GM12872 (cell line): ENCODE data around the gene ADORA1.

Experiments used
- CTCF ChIP-seq: IDR thresholded peaks from 3 replicates; pipeline ENCODE4 v1.5.1; 2011; ENCODE audit warnings: low read depth, mild to moderate bottlenecking, low read length, moderate library complexity; ENCODE audit not compliant: insufficient read depth

ADORA1 gene

GRCh38 chr1:203140743-203141520 is 13.4 kb downstream of the ADORA1 start:
- TF ChIP-seq CTCF, result no peak

- TF ChIP-seq CTCF, result no peak
Measured at GRCh38 chr1:203142124-203142523, 14.6 kb downstream of the ADORA1 start.

- no peak for TF ChIP-seq CTCF
Measured at GRCh38 chr1:203142684-203143408, 15.3 kb downstream of the ADORA1 start.

GRCh38 chr1:203143641-203144040 is 16.1 kb downstream of the ADORA1 start:
- TF ChIP-seq CTCF, result no peak

- no peak for TF ChIP-seq CTCF
Measured at GRCh38 chr1:203144661-203145060, 17.1 kb downstream of the ADORA1 start.

GRCh38 chr1:203145321-203146041 is 18.0 kb downstream of the ADORA1 start:
- TF ChIP-seq CTCF, result no peak

GRCh38 chr1:203146042-203146369 is 18.5 kb downstream of the ADORA1 start:
- TF ChIP-seq CTCF, result no peak
